HG03108 (cell line): ENCODE measurements around the gene USP21.

ENCODE experiments used
- ATAC-seq: cut with Tn5 transposase; IDR thresholded peaks from one replicate; pipeline ENCODE4 v1.9.1; 2021; ENCODE audit warnings: moderate library complexity; ENCODE audit not compliant: unreplicated experiment

The USP21 gene

GRCh38 chr1:161209790-161210409 is 50.6 kb downstream of the USP21 start:
- ATAC-seq, result no peak

DNA sequence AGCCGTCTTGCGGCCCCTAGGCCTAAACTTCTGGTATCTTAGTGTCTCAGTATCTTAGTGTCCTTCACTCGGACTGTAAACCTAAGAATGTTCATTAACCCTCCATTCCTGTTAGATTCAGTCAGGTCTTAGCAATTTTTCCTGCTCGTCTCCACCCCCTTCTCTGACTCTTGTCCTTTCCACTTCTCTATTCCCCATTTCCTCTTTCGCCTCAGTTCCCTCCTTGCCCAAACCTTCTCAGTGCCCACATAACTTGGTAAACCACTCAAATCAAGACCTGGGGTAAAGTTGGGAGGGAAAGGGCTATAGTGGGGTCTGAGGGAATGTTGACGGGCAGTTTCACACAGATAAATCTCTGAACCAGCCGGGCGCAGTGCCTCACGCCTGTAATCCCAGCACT is 55.1 kb downstream of the USP21 start:
- no peak for ATAC-seq

GRCh38 chr1:161215076-161215475 is 55.8 kb downstream of the USP21 start, which contains the start of gene FCER1G:
TSS of gene FCER1G (plus strand) at chr1:161215295. CDS start at chr1:161215322, 27 bp downstream.
- ATAC-seq, result no peak
